A549 (cell line): Measurements from ENCODE around the gene HPS5. TPM values are rescaled to one million over a fixed set of nuclear protein-coding genes. Genes with fewer than 3 reads are reported as not detected.

Experiments used
- ATAC-seq, 2 experiments: fragments of 200-7000 bp in 1 of 2; fragments of >200 bp in 1 of 2; cut with Nextera tagmentation in 1 of 2; cut with Tn5 transposase in 1 of 2; 3 replicates each; pipeline versions ENCODE4 v1.8.0 to v1.9.1; 2018 to 2020; ENCODE audit warnings: mild to moderate bottlenecking in 1 of 2, moderate library complexity in 1 of 2
- CTCF ChIA-PET: fragments of 300-600 bp; sonication (Branson Sonifier 250); formaldehyde crosslinking; extraction: SDS; loops from one replicate; lab custom pipeline; 2021; ENCODE audit warnings: antibody characterized with exemption, inconsistent platforms; lab: Yijun Ruan, JAX
- POLR2A ChIA-PET: fragments of 350-600 bp; formaldehyde crosslinking; extraction: SDS; loops from one replicate; lab custom pipeline; 2021; ENCODE audit warnings: antibody characterized with exemption, inconsistent platforms; lab: Yijun Ruan, JAX
- DNase-seq, 2 experiments: peaks; one replicate each; pipeline versions ENCODE4 v3.0.0 to v3.0.0-alpha.2; 2011 to 2016; ENCODE audit warnings: low read depth in 1 of 2, low spot score in 1 of 2
- FAIRE-seq: peaks from 2 replicates; lab custom pipeline; 2011; peaks lifted over from hg19 to GRCh38; lab: Jason Lieb, UNC
- H3K27ac ChIP-seq, 2 experiments: fragments of >200 bp; sonication (Bioruptor Twin); formaldehyde crosslinking; 3 replicates each; pipeline ENCODE4 v1.5.1; 2016 to 2017
- H3K4me1 ChIP-seq: fragments of >200 bp; sonication (Bioruptor Twin); formaldehyde crosslinking; 3 replicates; pipeline ENCODE4 v1.6.1; 2016
- H3K4me2 ChIP-seq: fragments of >200 bp; sonication (Bioruptor Twin); formaldehyde crosslinking; 3 replicates; pipeline ENCODE4 v1.6.1; 2016
- H3K4me3 ChIP-seq: fragments of >200 bp; sonication (Bioruptor Twin); formaldehyde crosslinking; 3 replicates; pipeline ENCODE4 v1.5.1; 2016
- H3K9me3 ChIP-seq: fragments of >200 bp; sonication (Bioruptor Twin); formaldehyde crosslinking; 3 replicates; pipeline ENCODE4 v1.6.1; 2016
- CBX2 ChIP-seq: fragments of 200-600 bp; sonication (generic); IDR thresholded peaks from 2 replicates; pipeline ENCODE4 v1.6.1; 2016; ENCODE audit warnings: low read depth, mild to moderate bottlenecking, borderline replicate concordance
- CEBPB ChIP-seq, 2 experiments: fragments of >200 bp in 1 of 2; sonication (Bioruptor Twin) in 1 of 2; formaldehyde crosslinking in 1 of 2; IDR thresholded peaks; 2 replicates each; pipeline ENCODE4 v1.6.1; 2012 to 2016
- CHD2 ChIP-seq: fragments of 150-350 bp; IDR thresholded peaks from 2 replicates; pipeline ENCODE4 v1.6.1; 2014; ENCODE audit warnings: low read length; ENCODE audit not compliant: partially characterized antibody
- EHF ChIP-seq: fragments of 250-450 bp; sonication (Bioruptor Pico); IDR thresholded peaks from 2 replicates; pipeline ENCODE4 v1.5.0; 2020; ENCODE audit warnings: mild to moderate bottlenecking
- EHMT2 ChIP-seq: fragments of 200-600 bp; sonication (generic); IDR thresholded peaks from 2 replicates; pipeline ENCODE4 v1.6.1; 2016; ENCODE audit warnings: antibody characterized with exemption, low read depth, mild to moderate bottlenecking, moderate library complexity
- ELK1 ChIP-seq: fragments of 150-350 bp; IDR thresholded peaks from 2 replicates; pipeline ENCODE4 v1.6.1; 2014; ENCODE audit warnings: low read depth, mild to moderate bottlenecking, low read length
- HEYL ChIP-seq: fragments of 250-450 bp; sonication (Bioruptor Pico); IDR thresholded peaks from 2 replicates; pipeline ENCODE4 v1.8.0; 2021; ENCODE audit warnings: mild to moderate bottlenecking, moderate library complexity
- HMGXB4 ChIP-seq: fragments of 250-450 bp; sonication (Bioruptor Pico); IDR thresholded peaks from 2 replicates; pipeline ENCODE4 v1.5.0; 2021; ENCODE audit warnings: mild to moderate bottlenecking, moderate library complexity, borderline replicate concordance
- HOXA7 ChIP-seq: fragments of 250-450 bp; sonication (Bioruptor Pico); IDR thresholded peaks from 2 replicates; pipeline ENCODE4 v1.5.0; 2020; ENCODE audit warnings: mild to moderate bottlenecking, moderate library complexity
- HOXB13 ChIP-seq: fragments of 250-450 bp; sonication (Bioruptor Pico); IDR thresholded peaks from 2 replicates; pipeline ENCODE4 v1.5.0; 2020; ENCODE audit warnings: low read depth, mild to moderate bottlenecking, moderate library complexity
- JUN ChIP-seq, 2 experiments: fragments of >200 bp; sonication (Bioruptor Twin); formaldehyde crosslinking; IDR thresholded peaks; 2 replicates in 1 of 2; 3 replicates in 1 of 2; pipeline ENCODE4 v1.6.1; 2016 to 2017
- KDM5A ChIP-seq: fragments of 200-600 bp; sonication (generic); IDR thresholded peaks from 2 replicates; pipeline ENCODE4 v1.6.1; 2016; ENCODE audit warnings: antibody characterized with exemption, mild to moderate bottlenecking
- MAX ChIP-seq: IDR thresholded peaks from 2 replicates; pipeline ENCODE4 v1.6.1; 2012
- MAZ ChIP-seq: fragments of 150-350 bp; IDR thresholded peaks from 2 replicates; pipeline ENCODE4 v1.6.1; 2014; ENCODE audit warnings: antibody characterized with exemption, low read depth, low read length, borderline replicate concordance
- NR3C1 ChIP-seq: fragments of >200 bp; sonication (Bioruptor Twin); formaldehyde crosslinking; IDR thresholded peaks from 3 replicates; pipeline ENCODE4 v1.6.1; 2017
- PBX3 ChIP-seq: IDR thresholded peaks from 2 replicates; pipeline ENCODE4 v1.6.1; 2012
- POLR2AphosphoS2 ChIP-seq: conservative IDR thresholded peaks from 2 replicates; pipeline ENCODE4 v1.6.1; 2012; ENCODE audit warnings: low read length, improper control_type of control experiment, inconsistent platforms
- RARB ChIP-seq: fragments of 250-450 bp; sonication (Bioruptor Pico); IDR thresholded peaks from 2 replicates; pipeline ENCODE4 v1.8.0; 2021; ENCODE audit warnings: mild to moderate bottlenecking, moderate library complexity
- RFX5 ChIP-seq: fragments of 450-650 bp; IDR thresholded peaks from 2 replicates; pipeline ENCODE4 v1.7.1; 2014; ENCODE audit warnings: antibody characterized with exemption, mild to moderate bottlenecking, moderate library complexity
- SMC3 ChIP-seq: fragments of >200 bp; sonication (Bioruptor Twin); formaldehyde crosslinking; IDR thresholded peaks from 3 replicates; pipeline ENCODE4 v1.6.1; 2018; ENCODE audit warnings: inconsistent platforms
- USF2 ChIP-seq: fragments of 450-650 bp; IDR thresholded peaks from 2 replicates; pipeline ENCODE4 v1.6.1; 2014; ENCODE audit warnings: antibody characterized with exemption
- WGBS: methylation state at CpG from one replicate; pipeline ENCODE4 v1.1.6; 2017; ENCODE audit errors: missing lambda C conversion rate; 5-methylcytosine and 5-hydroxymethylcytosine counted together
- polyA plus RNA-seq, 4 experiments: library from polyadenylated mRNA; depleted of rRNA in 3 of 4; stranded (reverse); fragments of >200 nt; fragmentation: RNase III in 1 of 4; extraction: RNeasy Plus Mini Kit Qiagen cat#74134 plus additional on column Dnase treatment in 1 of 4; gene quantifications; 2 replicates in 3 of 4; 3 replicates in 1 of 4; pipeline ENCODE4 v1.2.3, GENCODE V29; 2011 to 2017

Gene HPS5
- polyA plus RNA-seq, 2 of the 4 experiments (the other 2 are of a cell fraction): 18.4 to 29.1 TPM

GRCh38 chr11:18295316-18295715, 26.6 kb downstream of the HPS5 start:
- no peaks in the 10 kb centered on the region for H3K9me3 ChIP-seq
- H3K4me2 ChIP-seq: no peak overlapping the region
- ChIA-PET POLR2A (no interaction called here), CTCF (interaction anchor here (1.3 kb wide), 1 partner anchor 9 kb away, joined by 5 read pairs; no protein-coding TSS in a partner anchor)
- ATAC-seq (no peak), FAIRE-seq (no peak), DNase-seq (no peak)
- TF ChIP-seq USF2 (no peak), MAZ (no peak), POLR2AphosphoS2 (no peak), RFX5 (no peak), CHD2 (no peak), CEBPB (IDR thresholded peaks at IDR 0.05) (no peak), EHF (CRISPR knock-in tag) (no peak)
- WGBS: 90% methylated on average over 2 of the region's 2 CpGs
- H3K27ac ChIP-seq: no peak overlapping the region
- no peak overlapping the region for H3K4me3 ChIP-seq
- H3K4me1 ChIP-seq: no peaks in the 10 kb centered on the region

- H3K4me1 ChIP-seq: no peaks in the 10 kb centered on the region
- TF ChIP-seq HOXB13 (CRISPR knock-in tag): no peak
- no peak for TF ChIP-seq NR3C1
- no peak for TF ChIP-seq JUN (IDR thresholded peaks at IDR 0.05)
- no peak for TF ChIP-seq EHMT2
- no peak overlapping the region for H3K4me3 ChIP-seq
- H3K27ac ChIP-seq: no peak overlapping the region
- H3K9me3 ChIP-seq: no peaks in the 10 kb centered on the region
- no peak for DNase-seq
- POLR2A ChIA-PET: no interaction called here
- FAIRE-seq: no peak
- no peak for ATAC-seq
- no peak overlapping the region for H3K4me2 ChIP-seq
- CTCF ChIA-PET: interaction anchor here (1.3 kb wide), 1 partner anchor 9 kb away, joined by 5 read pairs; no protein-coding TSS in a partner anchor
- 93% methylated on average over 5 of the region's 5 CpGs for WGBS
These were observed 27.1 kb downstream of the HPS5 start for GRCh38 chr11:18294862-18295261.

GRCh38 chr11:18288911-18289310, 33.0 kb downstream of the HPS5 start:
- Histone ChIP-seq H3K27ac (no peak overlapping the region), H3K4me1 (no peaks in the 10 kb centered on the region), H3K9me3 (no peaks in the 10 kb centered on the region), H3K4me2 (no peak overlapping the region), H3K4me3 (no peak overlapping the region)
- DNase-seq (no peak), ATAC-seq (no peak), FAIRE-seq (no peak)
- TF ChIP-seq CBX2 (no peak), RARB (no peak), MAX (no peak), HEYL (CRISPR knock-in tag) (no peak), HMGXB4 (CRISPR knock-in tag) (no peak), SMC3 (no peak), PBX3 (no peak), KDM5A (no peak), HOXB13 (CRISPR knock-in tag) (no peak), ELK1 (no peak), HOXA7 (no peak)
- CTCF ChIA-PET: interaction anchor here (1.0 to 1.4 kb wide), 2 partner anchors 17 to 173 kb away, joined by 3 to 4 read pairs; no protein-coding TSS in a partner anchor
- POLR2A ChIA-PET: no interaction called here
- WGBS: 95% methylated on average over 4 of the region's 4 CpGs
